ENCODE results near the gene NINL.

Gene NINL

GRCh38 chr20:25580711-25581110 lies 4.6 kb downstream of the NINL start:
- no peak overlapping the region for H3K4me2 ChIP-seq (ENCODE audit: low read length)
- H3K4me3 ChIP-seq (ENCODE audit: low read depth, low read length): no peak overlapping the region
- peaks cover 3% of the 10 kb centered on the region for H3K4me1 ChIP-seq
- peaks cover 21% of the 10 kb centered on the region for H3K79me2 ChIP-seq
- H3K27me3 ChIP-seq (ENCODE audit: control insufficient read depth, insufficient read depth, low read length): peaks cover 2% of the 10 kb centered on the region
- H3K27ac ChIP-seq: no peak overlapping the region
- no peak overlapping the region for H3K9ac ChIP-seq
- H2AFZ ChIP-seq: no peak overlapping the region
- no peaks in the 10 kb centered on the region for H3K36me3 ChIP-seq (ENCODE audit: control insufficient read depth, insufficient read depth, low read length)
- H3K9me3 ChIP-seq (ENCODE audit: control insufficient read depth, low read length): no peaks in the 10 kb centered on the region
- TF ChIP-seq CTCF (IDR thresholded peaks at IDR 0.05): no peak

- Histone ChIP-seq H3K9ac (no peak overlapping the region), H3K79me2 (peaks cover 16% of the 10 kb centered on the region), H3K4me3 (ENCODE audit: low read depth, low read length) (no peak overlapping the region), H3K27me3 (ENCODE audit: control insufficient read depth, insufficient read depth, low read length) (peaks cover 3% of the 10 kb centered on the region), H3K4me1 (peaks cover 1% of the 10 kb centered on the region), H3K36me3 (ENCODE audit: control insufficient read depth, insufficient read depth, low read length) (no peaks in the 10 kb centered on the region), H3K4me2 (ENCODE audit: low read length) (no peak overlapping the region), H3K27ac (no peak overlapping the region), H2AFZ (no peak overlapping the region), H3K9me3 (ENCODE audit: control insufficient read depth, low read length) (no peaks in the 10 kb centered on the region)
- no peak for TF ChIP-seq CTCF (IDR thresholded peaks at IDR 0.05)
These were observed 6.1 kb downstream of the NINL start for GRCh38 chr20:25579081-25579770.

- H3K9ac ChIP-seq: no peak overlapping the region
- H3K36me3 ChIP-seq (ENCODE audit: control insufficient read depth, insufficient read depth, low read length): no peaks in the 10 kb centered on the region
- peaks cover 3% of the 10 kb centered on the region for H3K4me1 ChIP-seq
- H3K27ac ChIP-seq: no peak overlapping the region
- H3K4me3 ChIP-seq (ENCODE audit: low read depth, low read length): no peak overlapping the region
- H3K4me2 ChIP-seq (ENCODE audit: low read length): no peak overlapping the region
- no peak for TF ChIP-seq CTCF (IDR thresholded peaks at IDR 0.05)
- H3K79me2 ChIP-seq: peaks cover 12% of the 10 kb centered on the region
- H2AFZ ChIP-seq: no peak overlapping the region
- no peaks in the 10 kb centered on the region for H3K9me3 ChIP-seq (ENCODE audit: control insufficient read depth, low read length)
- peaks cover 3% of the 10 kb centered on the region for H3K27me3 ChIP-seq (ENCODE audit: control insufficient read depth, insufficient read depth, low read length)
These were observed 8.4 kb downstream of the NINL start for GRCh38 chr20:25576783-25577530.

- Histone ChIP-seq H3K36me3 (ENCODE audit: control insufficient read depth, insufficient read depth, low read length) (no peaks in the 10 kb centered on the region), H2AFZ (no peak overlapping the region), H3K27ac (no peak overlapping the region), H3K4me1 (peaks cover 12% of the 10 kb centered on the region), H3K27me3 (ENCODE audit: control insufficient read depth, insufficient read depth, low read length) (peaks cover 3% of the 10 kb centered on the region), H3K4me3 (ENCODE audit: low read depth, low read length) (no peak overlapping the region), H3K4me2 (ENCODE audit: low read length) (no peak overlapping the region), H3K79me2 (peaks cover 18% of the 10 kb centered on the region), H3K9ac (no peak overlapping the region), H3K9me3 (ENCODE audit: control insufficient read depth, low read length) (no peaks in the 10 kb centered on the region)
- peak; percentile 72 for TF ChIP-seq CTCF (IDR thresholded peaks at IDR 0.05)
These were observed 10.9 kb downstream of the NINL start for GRCh38 chr20:25574411-25574810.

Data from parathyroid adenoma (tissue), 2 donors.